HG03565 (cell line): ENCODE results near the gene DNASE1L3.
"Not testable (repeated sequence)": the region's sequence is repeated elsewhere in the genome, so short reads cannot be mapped to it uniquely, and the experiment has no call there.

ENCODE experiments used
- ATAC-seq: cut with Tn5 transposase; IDR thresholded peaks from one replicate; pipeline ENCODE4 v1.9.1; 2021; ENCODE audit warnings: mild to moderate bottlenecking, moderate library complexity; ENCODE audit not compliant: unreplicated experiment

The DNASE1L3 gene

DNA sequence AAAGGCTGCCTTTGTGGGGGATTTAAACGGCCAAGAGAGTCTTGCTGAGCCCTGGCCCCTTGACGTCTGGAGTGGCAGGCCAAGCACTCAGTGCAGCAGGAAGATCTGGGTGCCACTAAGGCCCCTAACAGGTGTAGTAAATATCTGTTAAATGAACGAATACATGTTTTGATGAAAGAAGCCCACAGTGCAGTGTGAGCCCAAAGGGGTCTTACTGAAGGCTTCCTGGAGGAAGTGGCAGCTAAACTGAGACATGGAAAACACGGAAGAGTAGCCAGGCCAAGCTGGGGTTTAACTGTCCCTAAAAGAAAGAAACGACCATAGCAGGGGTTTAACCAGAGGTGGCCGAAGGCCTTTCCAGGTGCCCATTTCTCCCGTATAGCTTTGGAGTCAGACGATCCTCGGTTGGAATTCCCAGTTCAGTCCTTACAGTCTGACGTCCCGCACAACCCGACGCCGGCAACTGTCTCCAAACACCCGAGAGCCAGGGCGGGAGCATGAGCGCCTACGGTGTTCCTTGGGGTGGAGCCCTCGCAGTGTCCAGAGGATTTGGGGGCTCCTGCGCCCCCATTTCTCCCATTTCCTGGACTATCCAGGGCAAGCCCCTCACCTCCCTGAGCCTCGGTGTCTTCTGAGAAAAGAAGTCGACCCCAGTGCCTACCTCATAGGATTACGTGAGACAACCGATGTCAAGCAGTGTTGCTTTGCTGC is 25.9 kb upstream of the DNASE1L3 start:
- ATAC-seq: no peak

DNA sequence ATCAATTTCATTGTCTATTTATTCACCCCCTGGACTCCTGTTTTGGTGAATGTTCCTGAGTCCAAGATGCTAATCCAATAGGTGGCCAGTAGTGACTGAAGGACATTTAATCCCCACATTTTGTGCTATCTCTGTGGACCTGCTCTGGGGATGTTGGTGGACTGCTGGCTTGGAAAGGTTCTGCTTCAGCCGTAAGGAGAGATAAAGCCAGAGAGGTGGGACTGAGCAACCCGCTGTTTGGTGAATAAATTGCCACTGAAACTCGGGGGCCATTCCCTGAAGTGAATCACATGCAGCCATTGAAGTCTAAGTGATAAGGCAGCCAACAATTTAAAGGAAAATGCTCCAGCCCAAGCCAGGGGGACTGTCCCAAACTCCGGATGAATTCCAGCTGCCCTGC is 25.2 kb upstream of the DNASE1L3 start:
- no peak for ATAC-seq

DNA sequence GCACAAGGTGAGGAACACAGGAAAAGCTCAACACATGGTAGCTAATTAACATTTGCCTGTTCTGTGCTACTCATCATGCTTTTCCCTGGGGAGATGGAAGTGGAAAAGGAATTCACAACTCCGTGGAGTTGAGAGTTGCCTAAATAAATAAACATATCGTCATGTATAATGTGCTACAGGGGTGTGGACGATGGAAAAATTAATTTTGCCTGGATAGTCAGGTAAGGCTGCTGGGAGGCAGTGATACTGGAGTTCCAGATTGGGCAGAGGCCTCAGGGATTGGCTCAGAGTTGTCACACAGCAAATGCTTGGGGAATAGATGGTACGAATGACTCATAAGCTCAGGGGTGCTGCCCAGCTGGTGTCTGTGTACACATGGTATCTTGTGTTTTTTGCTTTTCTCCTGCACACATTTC is 23.8 kb upstream of the DNASE1L3 start:
- ATAC-seq: no peak

DNA sequence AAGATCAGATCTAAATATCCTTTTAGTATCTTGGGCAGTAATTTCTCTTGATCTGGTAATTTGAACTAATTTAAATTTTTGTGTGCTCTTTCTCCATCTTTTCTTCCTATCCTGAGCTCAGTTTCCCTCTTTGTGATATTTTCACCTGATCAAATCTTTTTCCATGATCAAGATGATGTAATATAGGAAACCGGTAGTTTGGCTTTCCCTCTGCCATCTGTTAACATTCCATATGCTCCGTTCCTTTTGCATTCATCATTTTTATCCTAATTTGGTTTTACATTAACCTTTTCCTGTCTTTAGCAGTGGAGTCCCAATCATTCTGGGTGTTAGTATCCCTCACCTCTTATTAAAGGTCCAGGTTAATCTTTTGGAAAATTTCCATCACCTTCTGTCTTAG is 20.9 kb upstream of the DNASE1L3 start:
- no peak for ATAC-seq

DNA sequence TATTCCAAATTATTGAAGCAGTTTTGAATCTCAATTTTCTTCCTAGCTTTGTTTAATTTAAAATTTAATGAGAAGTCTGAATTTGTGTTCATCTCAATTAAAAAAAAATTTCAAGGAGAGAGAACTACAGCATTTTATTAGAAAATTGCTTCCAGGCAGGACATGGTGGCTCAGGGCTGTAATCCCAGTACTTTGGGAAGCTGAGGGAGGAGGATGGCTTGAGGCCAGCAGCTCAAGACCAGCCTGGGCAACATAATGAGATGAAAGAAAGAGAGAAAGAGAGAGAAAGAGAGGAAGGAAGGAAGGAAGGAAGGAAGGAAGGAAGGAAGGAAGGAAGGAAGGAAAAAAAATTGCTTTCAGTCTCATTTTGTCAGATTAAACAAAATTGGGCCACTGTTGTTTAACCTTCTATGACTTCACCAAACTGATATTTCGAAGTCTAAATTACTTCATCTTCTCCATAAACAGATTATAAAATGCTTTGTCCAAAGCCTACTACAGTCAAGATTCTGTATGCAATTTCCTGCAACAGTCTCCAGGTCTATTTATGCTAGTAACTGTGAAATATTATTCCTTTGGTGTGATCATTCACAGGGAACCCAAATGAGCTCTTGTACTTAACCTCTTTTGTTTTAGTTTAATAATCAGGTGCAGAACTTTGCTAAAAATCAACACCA is 20.2 kb upstream of the DNASE1L3 start:
- ATAC-seq: no peak

DNA sequence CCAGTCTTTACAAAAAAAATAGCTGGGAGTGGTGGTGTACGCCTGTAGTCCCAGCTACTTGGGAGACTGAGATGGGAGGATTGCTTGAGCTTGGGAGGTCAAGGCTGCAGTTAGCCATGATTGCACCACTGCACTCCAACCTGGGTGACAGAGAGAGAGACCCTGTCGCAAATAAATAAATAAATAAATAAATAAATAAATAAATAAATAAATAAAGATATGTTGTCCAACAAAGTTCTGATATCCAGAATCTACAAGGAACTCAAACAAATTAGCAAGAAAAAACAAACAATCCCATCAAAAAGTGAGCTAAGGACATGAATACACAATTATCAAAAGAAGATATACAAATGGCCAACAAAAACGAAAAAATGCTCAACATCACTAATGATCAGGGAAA is 17.2 kb upstream of the DNASE1L3 start:
- ATAC-seq: not testable (repeated sequence)

DNA sequence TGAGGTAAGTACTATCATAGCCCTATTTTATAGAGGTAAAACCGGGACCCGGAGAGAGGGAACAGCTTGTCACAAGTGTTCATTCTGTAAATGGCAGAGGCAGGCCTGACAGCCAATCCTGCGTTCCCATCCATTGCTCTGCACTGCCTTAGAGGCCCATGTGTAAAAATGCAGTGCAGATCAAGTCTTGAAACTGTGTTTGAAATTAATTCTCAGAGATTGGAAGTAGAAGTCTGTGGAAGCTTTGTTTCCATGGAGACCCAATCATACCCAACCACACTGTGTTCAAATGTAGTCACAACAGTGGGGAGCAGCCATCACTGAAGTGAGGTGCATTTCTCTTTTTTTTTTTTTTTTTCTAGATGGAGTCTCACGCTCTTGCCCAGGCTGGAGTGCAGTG is 13.1 kb upstream of the DNASE1L3 start:
- no peak for ATAC-seq

DNA sequence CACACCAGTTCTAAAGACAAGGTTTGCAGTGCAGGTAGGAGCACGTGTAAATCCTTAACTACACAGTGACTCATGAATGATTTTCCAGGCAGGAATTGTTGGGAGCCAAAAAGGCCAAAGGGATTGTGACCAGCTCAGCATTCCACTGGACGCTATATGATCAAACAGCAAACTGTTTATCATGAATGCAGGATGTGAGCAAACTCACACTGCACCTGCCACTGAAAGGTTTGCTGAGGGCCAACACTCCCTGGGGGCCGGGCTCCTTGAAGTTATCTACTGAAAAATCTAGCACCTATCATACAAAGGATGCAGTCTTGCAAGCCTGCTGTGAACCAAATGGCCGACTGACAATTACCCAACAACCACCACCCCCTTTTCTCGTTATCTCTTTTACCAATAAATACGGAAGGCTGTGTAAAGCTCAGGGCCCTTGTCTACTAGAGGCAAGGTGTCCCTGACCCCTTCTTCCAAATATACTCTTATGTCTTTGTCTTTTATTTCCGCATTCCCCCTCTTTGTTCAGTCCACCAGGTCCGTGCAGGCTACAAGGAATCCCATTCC is 11.5 kb upstream of the DNASE1L3 start:
- no peak for ATAC-seq

DNA sequence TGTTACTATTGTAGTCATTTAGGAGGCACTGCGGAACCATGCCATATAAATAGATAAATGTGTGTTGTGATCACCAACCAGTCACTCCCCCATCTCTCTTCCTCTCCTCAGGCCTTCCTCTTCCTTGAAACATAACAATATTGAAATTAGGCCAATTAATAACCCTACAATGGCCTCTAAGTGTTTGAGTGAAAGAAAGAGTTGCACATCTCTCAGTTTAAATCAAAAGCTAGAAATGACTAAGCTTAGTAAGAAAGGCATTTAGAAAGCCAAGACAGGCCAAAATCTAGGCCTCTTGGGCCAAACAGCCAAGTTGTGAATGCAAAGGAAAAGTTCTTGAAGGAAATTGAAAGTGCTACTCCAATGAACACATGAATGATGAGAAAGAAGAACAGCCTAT is 8.1 kb upstream of the DNASE1L3 start:
- ATAC-seq: no peak

DNA sequence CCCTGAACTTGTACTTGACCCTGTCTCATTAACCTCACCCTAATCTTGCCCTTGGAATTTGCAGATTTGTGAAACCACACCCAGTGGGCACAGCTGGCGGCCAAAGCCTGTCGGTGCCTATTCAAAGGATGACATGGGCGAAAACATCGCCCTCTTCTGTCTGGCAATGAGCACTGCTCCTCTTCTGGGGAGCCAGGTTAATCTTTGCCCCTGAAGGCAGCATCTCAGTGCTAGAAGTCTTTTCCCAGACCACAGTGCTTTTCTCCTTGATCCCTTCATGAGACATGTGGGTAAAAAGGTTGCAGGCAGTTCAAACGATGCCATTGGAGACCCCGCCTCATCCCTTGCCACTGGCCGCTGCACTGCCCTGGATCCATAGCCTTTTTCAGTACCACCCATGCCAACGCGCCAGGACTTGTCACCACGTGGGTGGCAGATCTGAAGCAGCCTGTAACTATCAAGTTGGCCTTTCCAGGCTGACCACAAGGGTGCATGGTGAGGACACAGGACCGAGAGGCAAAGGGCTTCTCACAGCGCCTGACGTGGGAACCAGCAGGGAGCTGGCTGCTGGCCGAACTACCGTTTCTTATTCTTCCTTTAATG is 6.5 kb upstream of the DNASE1L3 start:
- ATAC-seq: no peak

DNA sequence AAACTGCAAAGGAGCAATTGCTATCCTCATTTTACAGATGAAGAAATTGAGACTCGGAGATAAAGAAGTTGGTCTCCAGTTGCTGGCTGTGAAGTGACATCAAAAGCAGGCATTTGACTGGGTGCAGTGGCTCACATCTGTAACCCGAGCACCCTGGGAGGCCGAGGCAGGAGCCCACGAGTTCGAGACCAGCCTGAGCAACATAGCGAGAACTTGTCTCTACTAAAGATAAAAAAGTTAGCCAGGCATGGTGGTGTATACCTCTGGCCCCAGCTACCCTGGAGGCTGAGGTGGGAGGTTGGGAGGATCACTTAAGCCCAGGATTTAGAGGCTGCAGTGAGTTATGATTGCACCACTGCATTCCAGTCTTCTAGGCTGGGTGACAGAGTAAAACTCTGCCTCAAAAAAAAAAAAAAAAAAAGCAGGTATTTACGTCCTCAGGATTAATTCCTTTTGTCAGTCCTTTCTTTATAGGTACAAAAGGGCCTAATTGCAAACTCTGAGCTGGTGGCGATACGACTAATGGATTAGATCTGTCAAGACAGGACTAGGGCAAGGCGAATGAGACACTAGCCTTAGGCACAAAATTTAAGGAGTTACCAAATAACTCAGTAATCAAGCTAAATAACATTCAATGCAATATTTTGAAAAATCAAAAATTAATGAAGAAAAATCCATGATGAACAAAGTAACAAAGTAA is 5.9 kb upstream of the DNASE1L3 start:
- ATAC-seq: no peak

DNA sequence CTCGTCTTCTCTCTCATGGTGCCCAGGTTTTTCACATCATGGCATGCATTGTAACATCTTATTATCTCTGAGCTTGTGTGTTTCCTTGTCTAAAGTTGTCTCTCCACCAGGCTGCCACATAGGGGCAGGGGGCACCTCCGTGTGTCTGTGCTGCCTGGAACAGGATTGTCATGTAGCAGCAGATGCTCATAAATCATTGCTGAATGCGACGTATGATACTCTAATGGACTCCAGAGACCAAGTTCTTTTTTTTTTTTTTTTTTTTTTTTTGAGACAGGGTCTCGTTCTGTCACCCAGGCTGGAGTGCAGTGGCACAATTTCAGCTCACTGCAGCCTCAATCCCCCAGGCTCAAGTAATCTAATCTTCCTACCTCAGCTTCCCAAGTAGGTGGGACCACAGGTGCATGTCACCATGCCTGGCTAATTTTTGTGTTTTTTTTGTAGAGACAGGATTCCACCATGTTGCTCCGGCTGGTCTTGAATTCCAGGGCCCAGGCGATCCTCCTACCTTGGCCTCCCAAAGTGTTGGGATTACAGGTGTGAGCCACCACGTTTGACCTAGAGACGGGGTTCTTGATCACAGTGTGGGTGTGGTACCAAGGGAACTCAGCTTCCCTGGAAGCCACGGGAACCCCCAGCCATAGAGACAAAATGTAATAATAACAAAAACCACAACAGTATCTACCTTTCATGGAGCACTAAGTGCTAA is 4.7 kb upstream of the DNASE1L3 start:
- ATAC-seq: no peak

DNA sequence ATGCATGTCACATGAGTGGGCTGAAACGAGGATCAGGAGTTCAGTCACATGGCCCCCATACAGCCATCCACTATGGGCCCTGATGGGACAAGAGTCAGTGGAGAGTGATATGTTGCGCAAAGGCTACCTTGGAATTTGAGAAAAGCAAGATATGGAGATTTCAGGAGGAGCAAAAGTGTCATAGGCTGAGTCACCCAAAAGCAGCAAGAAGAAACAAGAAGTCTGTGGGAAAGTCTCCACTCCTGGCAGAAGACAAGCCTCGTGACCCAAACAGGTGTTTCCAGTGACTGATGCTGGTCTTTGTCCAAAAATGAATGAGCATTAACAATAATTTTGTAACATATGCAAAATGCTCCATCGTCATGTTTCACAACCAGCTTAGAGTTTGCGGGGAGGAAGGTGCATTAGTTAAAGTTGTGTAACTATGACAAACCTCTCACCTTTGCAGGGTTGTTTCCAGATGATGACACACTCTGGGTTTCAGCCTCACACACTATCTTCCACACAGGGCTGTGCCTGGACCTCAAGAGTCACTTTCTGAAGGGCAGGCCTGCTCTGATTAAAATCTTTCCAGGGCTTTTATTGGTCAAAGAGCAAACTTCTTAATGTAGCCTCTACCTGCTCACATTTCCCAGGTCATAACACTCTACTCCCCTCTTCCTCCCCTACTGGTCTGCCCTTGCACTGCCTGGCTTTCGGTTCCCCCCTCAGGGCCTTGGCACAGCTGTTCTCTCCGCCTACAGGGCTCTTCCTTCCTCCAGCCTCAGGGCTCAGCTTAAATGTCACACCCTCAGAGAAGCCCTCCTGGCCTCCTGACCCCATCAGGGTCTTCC is 3.9 kb upstream of the DNASE1L3 start:
- peak; percentile 72 for ATAC-seq

DNA sequence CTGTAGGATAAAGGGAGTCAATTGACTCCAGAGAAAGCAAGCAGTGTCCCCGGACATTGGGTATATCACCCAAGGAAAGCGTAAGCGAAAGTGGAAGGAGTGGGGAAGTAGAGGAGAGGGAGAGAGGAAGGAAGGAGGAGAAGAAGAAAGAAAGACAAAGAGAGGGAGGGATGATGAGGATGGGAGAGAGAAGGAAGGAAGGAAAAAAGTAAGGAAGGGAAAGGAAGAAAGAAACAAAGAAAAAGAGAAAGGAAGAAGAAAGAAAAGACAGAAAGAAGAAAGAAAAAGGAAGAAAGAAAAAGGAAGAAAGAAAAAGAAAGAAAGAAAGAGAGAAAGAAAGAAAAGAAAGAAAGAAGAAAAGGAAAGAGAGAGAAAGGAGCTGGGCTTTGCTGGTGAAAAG is 839 bp downstream of the DNASE1L3 start:
- ATAC-seq: no peak

DNA sequence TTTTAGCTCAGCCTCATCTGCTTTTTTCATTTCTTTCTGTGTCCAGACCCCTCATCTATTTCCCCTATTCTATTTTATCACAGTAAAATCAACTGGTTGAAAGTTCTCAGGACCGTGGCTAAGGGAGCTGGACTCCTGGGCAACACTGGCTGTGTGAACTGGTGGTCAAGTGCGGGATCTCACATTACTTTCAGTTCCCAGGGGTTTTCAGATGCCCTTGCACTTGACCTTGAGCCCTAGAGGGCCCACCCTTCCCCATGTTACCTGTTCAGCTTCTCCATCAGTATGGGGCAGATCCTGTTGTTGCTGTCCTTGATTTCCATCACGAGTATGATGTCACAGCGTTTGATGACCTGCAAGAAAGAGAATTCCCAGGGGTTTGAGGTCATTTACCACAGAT is 2.8 kb downstream of the DNASE1L3 start:
- ATAC-seq: no peak

DNA sequence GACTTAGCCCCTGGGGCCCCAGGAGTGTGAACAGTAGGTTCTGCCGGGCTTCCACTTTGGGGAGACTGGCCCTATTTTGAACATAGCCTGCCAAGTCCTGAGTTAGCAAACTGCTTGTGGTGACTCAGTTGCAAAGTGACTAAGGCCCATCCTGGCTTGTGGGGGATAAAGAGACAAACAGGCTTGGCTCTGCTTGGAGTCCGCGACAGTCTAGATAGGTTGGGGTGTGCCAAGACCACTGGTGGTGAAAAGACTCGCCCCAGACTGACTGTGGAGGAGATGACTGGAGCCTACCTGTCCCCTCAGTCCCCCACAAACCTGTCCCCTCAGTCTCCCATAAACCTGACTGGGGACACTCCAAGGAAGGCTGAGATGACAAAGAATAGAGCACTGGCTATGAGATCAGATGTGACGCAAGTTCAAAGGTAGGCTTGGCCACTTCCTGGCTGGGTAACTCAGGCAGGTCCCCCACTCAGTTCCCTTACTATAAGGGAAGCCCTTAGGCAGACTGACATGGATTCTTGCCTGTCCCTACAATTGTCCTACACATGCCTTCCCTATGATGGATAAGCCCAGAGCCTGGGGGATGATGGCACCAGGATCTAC is 4.3 kb downstream of the DNASE1L3 start:
- ATAC-seq: no peak

DNA sequence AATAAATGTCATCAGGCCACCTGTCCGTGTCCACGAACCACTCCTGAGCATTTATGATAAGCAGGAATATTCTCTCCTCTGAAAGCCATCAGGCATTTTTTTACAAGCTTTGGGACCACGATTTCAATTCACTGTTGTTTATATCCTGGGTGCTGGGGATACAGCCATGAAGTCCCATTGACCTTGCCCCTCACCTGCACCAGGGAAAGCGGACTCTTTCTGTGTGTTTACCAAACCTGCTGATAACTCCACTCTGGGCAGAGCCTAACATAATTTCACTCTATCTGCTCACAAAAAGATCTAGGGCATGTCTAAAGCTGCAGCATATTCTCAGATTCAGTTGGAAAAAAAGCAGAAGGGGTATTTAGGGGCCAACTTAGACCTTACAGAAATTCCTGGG is 4.8 kb downstream of the DNASE1L3 start:
- no peak for ATAC-seq

DNA sequence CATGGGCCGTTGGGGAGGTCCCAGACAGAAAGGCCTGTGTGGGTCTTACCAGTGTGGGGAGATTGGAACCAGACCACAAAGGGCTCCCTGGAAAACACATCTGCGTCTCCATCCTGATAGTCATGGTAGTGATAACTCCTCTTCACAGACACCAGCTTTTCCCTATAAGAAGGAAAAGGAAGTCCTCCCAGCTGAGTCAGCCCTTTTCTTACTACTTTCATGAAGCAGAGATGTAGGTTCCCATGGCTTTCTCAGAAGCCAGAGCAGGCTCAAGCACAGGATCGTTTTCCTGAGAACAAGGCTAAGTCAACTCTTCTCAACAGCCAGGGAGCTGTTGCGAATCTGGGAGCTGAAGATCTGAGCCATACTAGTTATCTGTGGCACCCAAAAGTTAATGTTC is 6.1 kb downstream of the DNASE1L3 start:
- ATAC-seq: no peak

DNA sequence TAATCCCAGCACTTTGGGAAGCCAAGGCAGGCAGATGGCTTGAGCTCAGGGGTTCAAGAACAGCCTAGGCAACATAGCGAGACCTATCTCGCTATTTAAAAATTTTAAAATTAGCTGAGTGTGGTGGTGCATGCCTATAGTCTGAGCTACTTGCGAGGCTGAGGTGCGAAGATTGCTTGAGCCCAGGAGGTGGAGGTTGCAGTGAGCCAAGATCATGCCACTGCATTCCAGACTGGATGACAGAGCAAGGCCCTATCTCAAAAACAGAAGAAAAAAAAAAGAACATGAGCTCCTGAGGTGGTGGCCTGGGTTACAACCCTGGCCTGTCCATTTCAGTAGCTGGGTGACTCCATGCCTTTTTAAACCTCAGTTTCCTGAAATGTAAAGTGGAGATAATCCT is 7.2 kb downstream of the DNASE1L3 start:
- ATAC-seq: no peak
